Pons (tissue), 1 donor: ENCODE measurements around the gene KAT5.
"Not testable (repeated sequence)": the region's sequence is repeated elsewhere in the genome, so short reads cannot be mapped to it uniquely, and the experiment has no call there.

ENCODE experiments used
- DNase-seq: peaks from one replicate; pipeline ENCODE4 v3.0.0-alpha.2; 2016; ENCODE audit warnings: low spot score

KAT5 gene

GRCh38 chr11:65709661-65710060, 2.4 kb upstream of the KAT5 start:
- no peak for DNase-seq

GRCh38 chr11:65710421-65710820, 1.6 kb upstream of the KAT5 start:
- no peak for DNase-seq

DNA sequence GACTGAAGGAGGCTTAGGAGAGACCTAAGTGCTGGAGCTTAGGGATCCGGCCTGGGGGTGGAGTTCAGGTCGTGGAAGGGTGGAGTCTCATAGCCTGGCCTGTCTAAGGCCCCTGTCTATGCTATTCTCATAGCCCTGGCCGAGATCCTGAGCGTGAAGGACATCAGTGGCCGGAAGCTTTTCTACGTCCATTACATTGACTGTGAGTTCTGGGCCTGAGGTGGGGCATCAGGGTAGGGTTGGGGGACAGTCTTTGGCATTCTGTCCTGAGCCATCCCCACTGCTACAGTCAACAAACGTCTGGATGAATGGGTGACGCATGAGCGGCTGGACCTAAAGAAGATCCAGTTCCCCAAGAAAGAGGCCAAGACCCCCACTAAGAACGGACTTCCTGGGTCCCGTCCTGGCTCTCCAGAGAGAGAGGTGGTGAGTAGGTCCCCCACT, 603 bp downstream of the KAT5 start:
- DNase-seq = no peak

GRCh38 chr11:65713212-65713969, 1.3 kb downstream of the KAT5 start:
- DNase-seq = no peak

DNA sequence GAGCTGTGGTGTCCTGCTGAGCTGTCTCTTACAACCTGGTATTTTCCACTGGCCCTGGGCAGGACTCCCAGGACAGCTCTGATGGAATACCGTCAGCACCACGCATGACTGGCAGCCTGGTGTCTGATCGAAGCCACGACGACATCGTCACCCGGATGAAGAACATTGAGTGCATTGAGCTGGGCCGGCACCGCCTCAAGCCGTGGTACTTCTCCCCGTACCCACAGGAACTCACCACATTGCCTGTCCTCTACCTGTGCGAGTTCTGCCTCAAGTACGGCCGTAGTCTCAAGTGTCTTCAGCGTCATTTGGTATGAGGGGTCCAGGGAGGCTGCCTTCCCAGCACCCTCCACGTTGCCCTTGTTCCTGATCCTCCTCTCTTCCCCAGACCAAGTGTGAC, 2.4 kb downstream of the KAT5 start:
- DNase-seq = no peak

- DNase-seq = no peak
These were observed 4.2 kb downstream of the KAT5 start for GRCh38 chr11:65716302-65716701.

GRCh38 chr11:65716774-65717405, 4.8 kb downstream of the KAT5 start:
- DNase-seq = no peak

- DNase-seq = no peak
These were observed 5.9 kb downstream of the KAT5 start for GRCh38 chr11:65717906-65718305.

DNA sequence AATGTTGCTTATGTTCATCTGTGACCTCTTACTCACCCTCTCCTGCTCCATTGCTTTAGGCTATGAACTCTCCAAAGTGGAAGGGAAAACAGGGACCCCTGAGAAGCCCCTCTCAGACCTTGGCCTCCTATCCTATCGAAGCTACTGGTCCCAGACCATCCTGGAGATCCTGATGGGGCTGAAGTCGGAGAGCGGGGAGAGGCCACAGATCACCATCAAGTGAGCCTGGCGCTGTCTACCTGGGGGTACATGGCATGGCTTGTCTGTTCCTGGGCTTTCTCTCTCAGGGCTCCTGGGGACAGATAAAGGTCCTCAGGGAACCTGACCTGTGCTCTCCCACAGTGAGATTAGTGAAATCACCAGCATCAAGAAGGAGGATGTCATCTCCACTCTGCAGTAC, 6.5 kb downstream of the KAT5 start:
- DNase-seq = no peak

- no peak for DNase-seq
These were observed 7.0 kb downstream of the KAT5 start for GRCh38 chr11:65718964-65719492.

GRCh38 chr11:65719871-65720210, 7.8 kb downstream of the KAT5 start:
- DNase-seq = no peak

GRCh38 chr11:65720211-65720934, 8.3 kb downstream of the KAT5 start, which contains the start of gene RNASEH2C:
Gene RNASEH2C, minus strand, starts transcription at chr11:65720798. Its CDS starts 40 bp downstream, at chr11:65720758.
- peak; percentile 89 for DNase-seq

DNA sequence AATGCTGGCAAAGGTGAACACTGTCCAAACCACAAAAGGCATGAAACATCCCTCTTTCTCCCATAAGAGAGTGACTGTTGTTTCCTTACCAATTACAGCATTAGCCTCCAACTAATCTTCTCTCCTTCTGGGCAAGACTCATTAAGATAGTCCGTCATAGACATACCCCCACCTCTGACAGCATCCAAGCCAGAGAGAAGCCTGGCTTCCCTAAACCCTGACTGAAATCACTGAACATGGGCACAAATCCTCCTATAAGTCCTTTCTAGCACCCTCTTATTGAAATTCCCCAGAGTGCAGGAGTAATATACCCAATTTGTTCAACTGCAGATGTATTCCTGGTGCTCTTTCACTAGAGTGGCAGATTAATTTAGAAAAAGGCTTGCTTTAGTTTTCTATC, 10.2 kb downstream of the KAT5 start:
- no peak for DNase-seq

- DNase-seq = no peak
These were observed 14.6 kb downstream of the KAT5 start for GRCh38 chr11:65726660-65727059.

GRCh38 chr11:65727865-65728264, 15.8 kb downstream of the KAT5 start:
- DNase-seq = no peak

DNA sequence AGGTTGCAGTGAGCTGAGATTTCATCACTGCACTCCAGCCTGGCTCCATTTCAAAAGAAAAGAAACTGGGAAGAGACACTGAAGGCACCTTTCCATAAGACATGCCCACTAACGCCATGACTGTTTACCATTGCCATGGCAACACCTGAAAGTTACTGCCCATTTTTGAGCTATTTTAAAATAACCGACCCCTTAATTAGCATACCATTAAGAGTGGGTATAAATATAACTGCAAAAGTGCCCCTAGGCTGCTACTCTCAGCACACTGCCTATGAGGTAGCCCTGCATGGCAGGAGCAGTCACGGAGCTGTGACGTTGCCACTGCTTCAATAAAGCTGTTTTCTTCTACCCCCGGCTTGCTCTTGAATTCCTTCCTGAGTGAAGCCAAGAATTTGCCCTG, 18.4 kb downstream of the KAT5 start:
- DNase-seq = no peak

- not testable (repeated sequence) for DNase-seq
These were observed 23.1 kb downstream of the KAT5 start for GRCh38 chr11:65735111-65735510.

GRCh38 chr11:65736810-65737209, 24.8 kb downstream of the KAT5 start:
- DNase-seq = no peak

DNA sequence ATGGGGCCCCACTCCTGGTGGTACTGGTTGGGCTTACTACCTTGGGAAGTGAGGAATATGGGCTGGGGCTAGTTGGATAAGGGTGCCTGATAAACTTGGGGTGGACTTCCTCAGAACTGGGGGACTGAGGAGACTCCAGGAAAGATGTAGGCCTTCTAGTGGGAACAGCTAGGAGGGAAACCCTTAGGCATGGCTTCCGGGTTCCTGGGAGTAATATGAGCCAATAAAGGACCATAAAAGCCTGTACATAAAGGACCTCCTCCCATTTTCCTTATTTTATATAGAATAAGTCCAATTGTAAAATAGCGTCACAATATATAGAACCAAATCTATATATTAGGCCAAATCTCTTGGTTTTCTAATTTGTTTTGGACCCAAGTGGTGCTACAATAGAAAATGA, 27.0 kb downstream of the KAT5 start:
- DNase-seq = no peak

- no peak for DNase-seq
These were observed 29.1 kb downstream of the KAT5 start for GRCh38 chr11:65741185-65741584.

- no peak for DNase-seq
These were observed 30.3 kb downstream of the KAT5 start for GRCh38 chr11:65742353-65742752.

DNA sequence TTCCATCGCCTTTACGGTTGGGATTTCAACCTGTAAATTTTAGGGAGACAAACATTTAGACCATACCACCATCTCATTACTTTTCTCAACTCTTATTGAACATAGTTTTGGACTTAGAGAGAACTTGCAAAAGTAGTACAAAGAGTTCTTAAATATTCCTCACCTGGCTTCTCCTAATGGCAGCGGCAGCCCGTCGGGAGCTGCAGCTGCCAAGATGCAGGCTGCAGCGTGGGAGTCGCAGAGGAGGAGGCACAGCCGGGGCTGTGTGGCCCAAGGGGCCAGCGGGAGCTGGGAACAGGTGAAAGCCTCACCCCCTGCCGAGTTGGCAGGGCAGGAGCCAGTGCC, 31.6 kb downstream of the KAT5 start:
- DNase-seq = no peak
